ENCODE measurements around the gene RXYLT1. TPM values are rescaled to one million over a fixed set of nuclear protein-coding genes. Genes with fewer than 3 reads are reported as not detected.
"Not testable (repeated sequence)": the region's sequence is repeated elsewhere in the genome, so short reads cannot be mapped to it uniquely, and the experiment has no call there.

Gene RXYLT1
- total RNA-seq, 3 donors from 2014 or later (not counting 1 experiment from before 2014, with no cell fraction given): 5.8 to 10.6 (median 7.0) TPM

DNA sequence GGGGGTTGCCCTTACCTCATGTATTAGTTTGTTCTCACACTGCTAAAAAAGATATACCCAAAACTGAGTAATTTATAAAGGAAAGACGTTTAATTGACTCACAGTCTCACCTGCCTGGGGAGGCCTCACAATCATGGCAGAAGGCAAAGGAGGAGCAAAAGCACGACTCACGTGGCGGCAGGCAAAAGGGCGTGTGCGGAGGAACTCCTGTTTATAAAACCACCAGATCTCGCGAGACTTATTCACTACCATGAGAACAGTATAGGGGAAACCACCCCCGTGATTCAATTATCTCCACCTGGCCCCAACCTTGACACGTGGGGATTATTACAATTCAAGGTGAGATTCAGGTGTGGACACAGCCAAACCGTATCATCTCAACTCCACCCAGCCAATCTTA lies 33.2 kb upstream of the RXYLT1 start:
- H3K4me3 Mint-ChIP-seq; H3K9me3 Mint-ChIP-seq; H3K27me3 ChIP-seq (ENCODE audit: control insufficient read depth, insufficient read depth, low read length); intact Hi-C loops (cut with micrococcal nuclease); DNase-seq; ATAC-seq; H3K4me1 Mint-ChIP-seq; H3K9me3 ChIP-seq (ENCODE audit: control insufficient read depth, insufficient read depth, low read length); H3K27ac ChIP-seq (ENCODE audit: low read length); H3K27ac Mint-ChIP-seq; H3K4me3 ChIP-seq (ENCODE audit: low read length); H3K36me3 ChIP-seq (ENCODE audit: control insufficient read depth, insufficient read depth, low read length); H3K27me3 Mint-ChIP-seq (ENCODE audit: low read depth in 2 of 2); H3K4me1 ChIP-seq (ENCODE audit: control insufficient read depth, insufficient read depth, low read length); H3K36me3 Mint-ChIP-seq: not testable (repeated sequence)
- WGBS (ENCODE audit: insufficient coverage): 91% methylated on average over 9 of the region's 11 CpGs

DNA sequence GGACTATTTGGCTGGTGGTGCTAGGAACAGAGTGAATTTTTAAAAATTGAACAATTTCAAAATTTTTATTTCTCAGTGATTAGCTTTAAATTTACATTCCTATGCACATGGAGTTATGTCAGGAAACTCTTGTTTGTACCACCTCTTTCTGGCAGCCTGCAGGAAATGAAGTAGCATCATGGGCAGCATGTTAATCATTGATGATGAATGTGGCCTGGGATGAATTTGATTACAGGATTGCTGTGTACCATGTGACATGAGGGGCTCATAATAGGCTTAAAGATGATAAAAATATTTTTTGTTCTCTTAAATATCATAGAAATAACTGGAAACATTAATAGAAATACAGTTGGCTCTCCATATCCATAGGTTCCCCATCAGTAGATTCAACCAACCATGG lies 32.6 kb upstream of the RXYLT1 start:
- H3K27ac Mint-ChIP-seq; H3K27me3 ChIP-seq (ENCODE audit: control insufficient read depth, insufficient read depth, low read length); H3K27ac ChIP-seq (ENCODE audit: low read length); H3K4me3 Mint-ChIP-seq; H3K36me3 ChIP-seq (ENCODE audit: control insufficient read depth, insufficient read depth, low read length); H3K27me3 Mint-ChIP-seq (ENCODE audit: low read depth in 2 of 2); H3K4me1 Mint-ChIP-seq; H3K9me3 Mint-ChIP-seq; ATAC-seq; H3K9me3 ChIP-seq (ENCODE audit: control insufficient read depth, insufficient read depth, low read length); H3K4me3 ChIP-seq (ENCODE audit: low read length); DNase-seq; intact Hi-C loops (cut with micrococcal nuclease); H3K4me1 ChIP-seq (ENCODE audit: control insufficient read depth, insufficient read depth, low read length); H3K36me3 Mint-ChIP-seq: not testable (repeated sequence)

DNA sequence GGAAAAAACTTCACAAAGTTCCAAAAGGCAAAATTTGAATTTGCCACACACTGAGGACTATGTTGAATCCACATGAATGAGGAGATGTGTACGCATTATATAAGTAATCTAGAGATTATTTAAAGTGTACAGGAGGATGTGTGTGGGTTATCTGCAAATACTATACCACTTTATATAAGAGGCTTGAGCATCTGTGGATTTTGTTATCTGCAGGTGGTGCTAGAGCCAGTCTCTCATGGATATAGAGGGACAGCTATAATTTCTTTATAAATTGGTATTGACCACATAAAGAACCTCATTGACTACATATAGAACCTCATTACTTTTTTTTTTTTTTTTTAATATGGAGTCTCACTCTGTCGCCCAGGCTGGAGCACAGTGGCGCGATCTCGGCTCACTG lies 32.2 kb upstream of the RXYLT1 start:
- no peak overlapping the region for H3K27ac ChIP-seq (ENCODE audit: low read length)
- Mint-ChIP-seq H3K27ac (no peak overlapping the region), H3K36me3 (no peaks in the 10 kb centered on the region), H3K4me1 (no peaks in the 10 kb centered on the region), H3K4me3 (no peak overlapping the region), H3K27me3 (ENCODE audit: low read depth in 2 of 2) (no peaks in the 10 kb centered on the region), H3K9me3 (no peaks in the 10 kb centered on the region)
- no peaks in the 10 kb centered on the region for H3K27me3 ChIP-seq (ENCODE audit: control insufficient read depth, insufficient read depth, low read length)
- ATAC-seq (no peak), DNase-seq (no peak)
- H3K4me1 ChIP-seq (ENCODE audit: control insufficient read depth, insufficient read depth, low read length): peaks cover 4% of the 10 kb centered on the region
- WGBS (ENCODE audit: insufficient coverage): 98% methylated on average over 4 of the region's 5 CpGs
- TF ChIP-seq, protein P1, sequence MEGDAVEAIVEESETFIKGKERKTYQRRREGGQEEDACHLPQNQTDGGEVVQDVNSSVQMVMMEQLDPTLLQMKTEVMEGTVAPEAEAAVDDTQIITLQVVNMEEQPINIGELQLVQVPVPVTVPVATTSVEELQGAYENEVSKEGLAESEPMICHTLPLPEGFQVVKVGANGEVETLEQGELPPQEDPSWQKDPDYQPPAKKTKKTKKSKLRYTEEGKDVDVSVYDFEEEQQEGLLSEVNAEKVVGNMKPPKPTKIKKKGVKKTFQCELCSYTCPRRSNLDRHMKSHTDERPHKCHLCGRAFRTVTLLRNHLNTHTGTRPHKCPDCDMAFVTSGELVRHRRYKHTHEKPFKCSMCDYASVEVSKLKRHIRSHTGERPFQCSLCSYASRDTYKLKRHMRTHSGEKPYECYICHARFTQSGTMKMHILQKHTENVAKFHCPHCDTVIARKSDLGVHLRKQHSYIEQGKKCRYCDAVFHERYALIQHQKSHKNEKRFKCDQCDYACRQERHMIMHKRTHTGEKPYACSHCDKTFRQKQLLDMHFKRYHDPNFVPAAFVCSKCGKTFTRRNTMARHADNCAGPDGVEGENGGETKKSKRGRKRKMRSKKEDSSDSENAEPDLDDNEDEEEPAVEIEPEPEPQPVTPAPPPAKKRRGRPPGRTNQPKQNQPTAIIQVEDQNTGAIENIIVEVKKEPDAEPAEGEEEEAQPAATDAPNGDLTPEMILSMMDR (IDR thresholded peaks at IDR 0.05): no peak
- H3K36me3 ChIP-seq (ENCODE audit: control insufficient read depth, insufficient read depth, low read length): no peaks in the 10 kb centered on the region
- H3K9me3 ChIP-seq (ENCODE audit: control insufficient read depth, insufficient read depth, low read length): no peaks in the 10 kb centered on the region
- H3K4me3 ChIP-seq (ENCODE audit: low read length): no peak overlapping the region
- intact Hi-C loops (cut with micrococcal nuclease): no loop called here

DNA sequence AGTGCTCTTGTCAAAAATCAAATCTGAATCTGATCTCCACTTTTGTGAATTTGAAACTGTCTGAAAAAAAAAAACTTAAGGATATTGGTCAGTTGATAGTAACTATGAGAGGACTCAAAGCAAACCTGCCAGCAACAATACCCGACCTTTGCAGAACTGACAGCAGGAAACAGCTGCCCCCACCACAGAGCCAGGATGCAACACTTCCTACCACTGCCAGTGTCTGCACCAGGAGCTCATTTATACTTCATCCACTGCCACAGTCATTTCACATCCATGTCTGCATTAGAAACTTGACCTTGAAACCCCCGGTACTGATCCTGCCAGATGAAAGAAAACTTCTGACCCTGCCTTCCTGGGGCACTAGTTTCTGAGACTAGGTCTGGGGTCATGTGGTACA lies 27.4 kb upstream of the RXYLT1 start:
- H3K9me3 Mint-ChIP-seq: no peaks in the 10 kb centered on the region

More for the DNA sequence above, 27.4 kb upstream of the RXYLT1 start:
- H3K36me3 Mint-ChIP-seq: no peaks in the 10 kb centered on the region
- peaks cover 4% of the 10 kb centered on the region for H3K4me1 ChIP-seq (ENCODE audit: control insufficient read depth, insufficient read depth, low read length)
- no peak overlapping the region for H3K4me3 ChIP-seq (ENCODE audit: low read length)
- 0% methylated on average over 2 of the region's 2 CpGs for WGBS (ENCODE audit: insufficient coverage)
- intact Hi-C loops (cut with micrococcal nuclease): no loop called here
- peak in 1 of 3 donors; percentile 53 for ATAC-seq
- no peaks in the 10 kb centered on the region for H3K4me1 Mint-ChIP-seq
- no peaks in the 10 kb centered on the region for H3K27me3 ChIP-seq (ENCODE audit: control insufficient read depth, insufficient read depth, low read length)
- TF ChIP-seq, protein P1 (IDR thresholded peaks at IDR 0.05): no peak
- no peaks in the 10 kb centered on the region for H3K9me3 ChIP-seq (ENCODE audit: control insufficient read depth, insufficient read depth, low read length)
- H3K27me3 Mint-ChIP-seq (ENCODE audit: low read depth in 2 of 2): peaks cover 0 to 7% of the 10 kb centered on the region in 2 donors
- H3K36me3 ChIP-seq (ENCODE audit: control insufficient read depth, insufficient read depth, low read length): no peaks in the 10 kb centered on the region
- no peak overlapping the region for H3K4me3 Mint-ChIP-seq
- H3K27ac ChIP-seq (ENCODE audit: low read length): no peak overlapping the region
- no peak overlapping the region for H3K27ac Mint-ChIP-seq
- no peak for DNase-seq
